MM.1S (cell line): ENCODE results near the gene ABCC9.

Experiments
- EZH2 ChIP-seq: fragments of 300-600 bp; sonication (generic); optimal IDR thresholded peaks from 2 replicates; pipeline ENCODE3; 2017; ENCODE audit warnings: low read depth, mild to moderate bottlenecking, antibody characterized with exemption, low read length, mixed read lengths
- EZH2phosphoT487 ChIP-seq: fragments of 300-600 bp; sonication (generic); IDR thresholded peaks from 2 replicates; pipeline ENCODE4 v1.6.1; 2018; ENCODE audit warnings: antibody characterized with exemption, low read length
- TF ChIP-seq, protein P1 (sequence below): fragments of 300-600 bp; sonication (generic); IDR thresholded peaks from 2 replicates; pipeline ENCODE4 v1.5.1; 2016; ENCODE audit warnings: antibody characterized with exemption, low read length, mixed read lengths

DNA sequence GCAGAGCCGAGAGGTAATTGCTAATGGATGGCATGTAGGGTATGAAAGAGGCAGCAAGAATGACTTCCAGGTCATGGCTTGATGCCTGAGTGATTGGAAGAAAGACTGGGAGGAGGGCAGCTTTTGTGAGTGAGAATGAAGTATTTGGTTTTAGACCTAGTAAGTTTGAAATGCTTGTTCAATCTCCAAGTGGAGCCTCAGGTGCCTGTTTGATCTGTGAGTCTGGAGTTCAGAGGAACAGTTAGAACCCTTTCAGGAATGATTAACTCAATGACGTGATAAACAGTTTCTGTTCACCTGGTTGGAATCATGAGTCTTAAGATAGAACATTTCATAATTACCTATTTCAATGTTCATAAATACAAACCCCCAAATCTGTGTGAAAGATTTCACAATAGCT lies 177.2 kb downstream of the ABCC9 start:
- TF ChIP-seq, protein P1, sequence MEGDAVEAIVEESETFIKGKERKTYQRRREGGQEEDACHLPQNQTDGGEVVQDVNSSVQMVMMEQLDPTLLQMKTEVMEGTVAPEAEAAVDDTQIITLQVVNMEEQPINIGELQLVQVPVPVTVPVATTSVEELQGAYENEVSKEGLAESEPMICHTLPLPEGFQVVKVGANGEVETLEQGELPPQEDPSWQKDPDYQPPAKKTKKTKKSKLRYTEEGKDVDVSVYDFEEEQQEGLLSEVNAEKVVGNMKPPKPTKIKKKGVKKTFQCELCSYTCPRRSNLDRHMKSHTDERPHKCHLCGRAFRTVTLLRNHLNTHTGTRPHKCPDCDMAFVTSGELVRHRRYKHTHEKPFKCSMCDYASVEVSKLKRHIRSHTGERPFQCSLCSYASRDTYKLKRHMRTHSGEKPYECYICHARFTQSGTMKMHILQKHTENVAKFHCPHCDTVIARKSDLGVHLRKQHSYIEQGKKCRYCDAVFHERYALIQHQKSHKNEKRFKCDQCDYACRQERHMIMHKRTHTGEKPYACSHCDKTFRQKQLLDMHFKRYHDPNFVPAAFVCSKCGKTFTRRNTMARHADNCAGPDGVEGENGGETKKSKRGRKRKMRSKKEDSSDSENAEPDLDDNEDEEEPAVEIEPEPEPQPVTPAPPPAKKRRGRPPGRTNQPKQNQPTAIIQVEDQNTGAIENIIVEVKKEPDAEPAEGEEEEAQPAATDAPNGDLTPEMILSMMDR = no peak
- TF ChIP-seq EZH2 (no peak), EZH2phosphoT487 (no peak)
